Activated CD4-positive, CD25-positive, alpha-beta regulatory T cell treated with anti-CD3 and anti-CD28 coated beads, Interleukin-2, amount 50 U/mL, for 72 hours (primary cell): Measurements from ENCODE around the gene SATB1.
"Not testable (repeated sequence)": the region's sequence is repeated elsewhere in the genome, so short reads cannot be mapped to it uniquely, and the experiment has no call there.

Experiments
- DNase-seq: peaks from one replicate; pipeline ENCODE4 v3.0.0; 2021

The SATB1 gene

DNA sequence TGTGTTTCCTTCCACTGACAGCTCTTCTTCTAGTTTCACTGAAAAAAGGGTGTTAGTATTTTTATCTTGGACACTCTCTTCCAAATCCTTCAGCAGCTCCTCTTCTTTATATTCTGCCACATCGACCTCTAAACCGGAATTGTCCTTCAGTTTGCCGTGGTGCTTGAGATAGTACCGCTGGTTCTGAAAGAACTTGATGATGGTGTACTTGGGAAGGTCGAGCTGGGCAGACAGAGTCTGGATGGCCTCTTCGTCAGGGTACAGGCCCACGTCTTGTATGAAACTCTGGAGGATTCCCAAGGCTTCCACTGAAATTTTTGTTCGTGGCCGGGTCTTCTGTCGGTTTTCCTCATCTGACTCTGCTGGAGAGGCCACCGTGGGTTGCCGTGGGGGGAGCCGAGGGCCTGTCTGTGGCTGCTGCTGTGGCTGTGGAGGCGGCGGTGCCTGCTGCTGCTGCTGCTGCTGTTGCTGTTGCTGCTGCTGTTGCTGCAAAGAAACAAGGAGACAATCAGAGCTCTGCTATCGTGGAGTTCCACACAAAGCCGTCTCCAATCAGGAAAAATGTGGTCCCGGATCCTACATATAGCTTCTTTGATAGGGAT is 75.8 kb downstream of the SATB1 start:
- no peak for DNase-seq

DNA sequence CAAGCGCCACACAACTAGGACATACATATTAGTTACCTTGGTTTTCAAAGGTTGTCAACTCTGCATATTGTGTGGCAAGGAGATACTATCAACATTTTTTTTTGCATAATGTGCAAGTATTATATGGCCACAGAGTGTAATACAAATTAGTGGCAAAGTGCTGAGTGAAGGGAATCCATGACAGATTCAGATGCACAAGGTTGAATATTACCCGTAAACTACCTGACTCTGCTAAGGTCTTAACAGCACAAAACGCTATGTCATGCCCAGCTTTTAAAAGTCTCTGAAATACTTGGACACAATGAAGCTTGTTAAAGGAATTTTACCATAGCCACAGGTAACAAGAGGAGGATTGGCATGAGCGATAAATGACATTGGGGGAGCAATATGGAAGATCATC is 79.0 kb downstream of the SATB1 start:
- DNase-seq = no peak

DNA sequence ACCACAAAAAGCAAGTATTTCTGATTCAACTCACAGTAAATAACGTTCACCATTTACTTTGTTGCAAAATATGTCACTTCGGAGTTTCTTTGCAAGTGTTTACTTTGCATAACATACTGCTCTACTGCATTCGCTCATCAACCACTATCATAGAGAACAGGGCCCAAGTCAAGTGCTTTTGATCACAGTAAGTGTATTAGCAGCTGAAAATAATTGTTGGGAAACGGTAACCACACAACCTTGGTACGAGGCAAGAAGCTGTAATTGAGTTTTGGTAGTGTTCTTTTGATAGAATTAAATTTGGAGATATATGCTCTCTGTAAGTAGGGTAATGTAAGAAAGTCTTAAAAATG is 80.1 kb downstream of the SATB1 start:
- no peak for DNase-seq

DNA sequence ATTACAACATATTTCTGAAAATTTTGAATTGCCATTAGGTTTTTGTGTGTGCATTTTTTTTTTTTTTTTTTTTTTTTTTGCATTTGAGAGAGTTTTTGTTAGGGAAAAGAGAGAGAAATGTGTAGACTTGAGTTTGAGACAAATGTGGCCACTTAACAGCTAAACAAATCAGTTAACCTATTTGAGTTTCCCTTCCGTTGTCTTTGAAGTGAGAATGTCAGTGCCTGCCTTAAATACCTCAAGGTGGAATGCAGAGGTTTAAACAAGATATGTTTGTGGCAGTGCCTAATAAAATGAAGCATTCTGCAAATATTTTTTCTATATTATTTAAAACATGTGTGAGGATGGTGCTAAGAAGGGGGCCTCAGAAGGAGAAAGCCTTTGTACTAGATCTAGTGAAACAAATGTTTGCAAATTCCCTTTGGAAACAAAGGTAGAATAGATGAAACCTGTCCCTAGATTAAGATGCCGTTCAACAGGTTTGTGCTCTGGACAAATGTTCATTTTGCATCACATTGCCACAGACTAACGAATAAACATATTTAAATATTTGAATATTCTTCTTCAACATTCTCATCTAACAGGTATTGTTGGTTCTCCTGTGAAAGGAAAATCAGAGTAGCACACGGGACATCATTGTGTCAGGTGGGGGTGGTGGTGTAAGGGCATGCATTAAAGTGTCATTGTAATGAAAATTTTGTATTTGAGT is 80.7 kb downstream of the SATB1 start:
- DNase-seq = no peak

DNA sequence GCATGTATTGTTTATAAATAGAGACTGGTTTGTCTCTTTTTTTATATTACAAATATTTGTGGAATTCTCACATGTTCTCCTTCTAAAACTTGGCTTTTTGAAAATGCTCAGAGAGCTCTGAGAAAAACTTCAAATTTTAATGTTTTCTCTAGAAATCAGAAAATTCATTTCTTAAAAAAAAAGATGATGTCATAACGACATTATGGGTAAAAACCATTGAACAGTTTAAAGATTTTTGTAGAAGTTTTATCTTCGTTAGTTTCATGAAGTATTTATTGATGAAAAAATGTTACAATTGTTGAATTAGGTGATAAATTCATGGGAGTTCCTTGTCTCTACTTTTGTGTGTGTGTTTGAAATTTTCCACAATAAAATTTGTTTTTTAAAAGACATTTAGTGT is 81.3 kb downstream of the SATB1 start:
- DNase-seq = no peak

DNA sequence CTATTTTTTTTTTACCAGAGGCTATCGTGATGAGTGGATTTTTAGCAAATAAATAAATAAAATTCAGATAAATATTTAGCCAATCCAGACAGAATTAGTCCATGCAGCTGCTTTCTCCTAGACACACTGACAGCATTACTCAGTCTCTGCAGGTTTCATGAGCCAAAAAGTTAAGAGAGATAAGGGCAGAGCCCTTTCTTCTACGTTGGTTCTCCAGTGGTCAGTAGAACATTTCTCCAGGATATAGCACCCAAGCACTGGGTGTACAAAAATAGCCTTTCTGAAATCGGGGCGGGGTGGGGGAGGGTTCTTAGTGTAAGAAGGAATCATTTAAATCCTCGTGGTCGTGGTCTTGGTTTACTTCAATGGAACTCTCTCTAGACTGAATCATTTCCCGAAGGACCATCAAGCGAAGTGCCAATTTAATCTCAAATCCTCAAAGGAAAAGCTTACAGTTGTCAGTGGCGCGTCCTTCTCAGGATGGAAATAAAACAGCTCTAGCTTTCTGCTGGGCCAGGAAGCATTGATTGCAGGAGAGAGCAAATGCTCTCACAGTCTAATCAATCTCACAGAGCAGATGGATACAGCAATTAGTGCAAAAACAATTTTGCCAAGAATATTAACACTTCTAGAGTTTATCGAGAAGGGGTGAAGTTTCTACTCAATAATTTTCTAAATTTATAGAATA is 86.2 kb downstream of the SATB1 start:
- no peak for DNase-seq

DNA sequence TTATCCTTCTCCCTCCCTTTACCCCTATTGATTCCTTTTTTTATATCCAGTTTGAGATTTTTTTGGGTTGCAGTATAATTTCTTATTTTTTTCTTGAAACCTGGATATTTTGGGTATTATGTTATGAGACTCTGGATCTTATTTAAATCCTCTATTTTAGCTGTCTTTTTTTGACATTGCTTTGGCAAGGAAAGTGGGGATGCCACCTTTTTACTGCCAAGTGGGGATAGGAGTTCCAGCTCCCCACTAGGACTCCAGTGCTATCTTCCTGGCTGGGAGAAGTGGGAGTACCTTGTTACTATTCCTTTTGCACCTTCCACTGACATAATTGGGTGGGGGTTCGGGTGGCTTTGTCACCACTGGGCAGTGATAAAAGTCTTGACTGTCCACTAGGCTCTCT is 87.9 kb downstream of the SATB1 start:
- no peak for DNase-seq

DNA sequence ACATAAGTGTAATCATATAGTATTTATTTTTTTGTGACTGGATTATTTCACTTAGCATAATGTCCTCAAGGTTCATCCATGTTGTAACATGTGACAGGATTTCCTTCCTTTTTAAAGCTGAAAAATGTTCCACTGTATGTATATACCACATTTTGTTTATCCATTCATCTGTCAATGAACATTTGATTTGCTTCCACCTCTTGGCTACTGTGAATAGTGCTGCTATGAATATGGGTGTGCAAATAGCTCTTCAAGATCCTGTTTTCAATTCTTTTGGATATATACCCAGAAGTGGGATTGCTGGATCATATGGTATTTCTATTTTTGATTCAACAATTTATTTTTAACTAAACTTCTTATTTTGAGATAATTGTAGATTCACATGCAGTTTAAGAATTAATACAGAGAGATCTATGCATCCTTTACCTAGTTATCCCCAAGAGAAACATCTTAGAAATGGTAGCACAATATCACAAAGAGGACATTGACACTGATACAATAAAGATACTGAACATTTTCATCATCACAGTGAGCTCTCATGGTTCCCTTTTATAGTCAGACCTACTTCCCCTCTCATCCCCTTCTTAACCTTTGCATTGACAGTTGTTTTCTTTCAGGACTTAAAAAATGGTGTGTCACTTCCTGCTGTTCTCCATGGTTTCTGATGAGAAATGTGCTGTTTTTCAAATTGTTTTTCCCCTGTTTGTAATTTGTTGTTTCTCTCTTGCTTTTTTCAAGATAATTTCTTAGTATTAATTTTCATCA is 90.1 kb downstream of the SATB1 start:
- no peak for DNase-seq

DNA sequence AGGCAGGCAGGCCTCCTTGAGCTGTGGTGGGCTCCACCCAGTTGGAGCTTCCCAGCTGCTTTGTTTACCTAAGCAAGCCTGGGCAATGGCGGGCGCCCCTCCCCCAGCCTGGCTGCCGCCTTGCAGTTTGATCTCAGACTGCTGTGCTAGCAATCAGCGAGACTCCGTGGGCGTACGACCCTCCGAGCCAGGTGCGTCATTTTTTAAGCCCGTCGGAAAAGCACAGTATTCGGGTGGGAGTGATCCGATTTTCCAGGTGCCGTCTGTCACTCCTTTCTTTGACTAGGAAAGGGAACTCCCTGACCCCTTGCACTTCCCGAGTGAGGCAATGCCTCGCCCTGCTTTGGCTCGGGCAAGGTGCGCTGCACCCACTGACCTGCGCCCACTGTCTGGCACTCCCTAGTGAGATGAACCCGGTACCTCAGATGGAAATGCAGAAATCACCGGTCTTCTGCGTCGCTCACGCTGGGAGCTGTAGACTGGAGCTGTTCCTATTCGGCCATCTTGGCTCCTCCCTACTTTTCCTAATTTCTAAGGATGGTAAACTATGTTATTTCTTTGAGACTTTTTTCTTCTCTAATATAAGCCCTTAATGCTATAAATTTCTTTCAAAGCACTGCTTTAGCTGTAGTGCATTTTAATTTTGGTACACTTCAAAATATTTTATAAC is 94.2 kb downstream of the SATB1 start:
- DNase-seq = not testable (repeated sequence)

DNA sequence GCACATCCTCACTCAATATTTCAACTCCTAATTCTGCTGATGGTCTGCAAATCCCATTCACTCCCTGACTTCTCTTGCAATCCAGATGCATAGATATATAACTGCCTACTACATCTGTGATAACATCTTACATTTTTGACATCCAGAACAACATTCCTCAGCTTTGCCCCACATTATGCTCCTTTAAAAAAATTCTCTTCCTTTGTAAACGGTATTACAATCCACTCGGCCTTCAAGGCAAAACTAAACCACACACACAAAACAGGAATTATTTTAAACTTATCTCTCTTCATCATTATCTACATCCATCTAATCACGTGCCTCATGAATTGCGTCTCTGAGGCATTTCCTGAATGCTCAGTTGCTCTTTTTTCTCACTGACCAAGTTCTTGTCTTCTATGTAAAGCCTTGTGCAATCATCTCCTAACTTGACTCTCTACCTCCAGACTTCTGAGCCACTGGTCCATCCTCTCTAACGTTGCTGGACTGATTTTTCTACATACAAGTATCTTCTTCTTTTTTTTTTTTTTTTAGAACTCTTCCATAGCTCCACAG is 117.0 kb downstream of the SATB1 start:
- no peak for DNase-seq

DNA sequence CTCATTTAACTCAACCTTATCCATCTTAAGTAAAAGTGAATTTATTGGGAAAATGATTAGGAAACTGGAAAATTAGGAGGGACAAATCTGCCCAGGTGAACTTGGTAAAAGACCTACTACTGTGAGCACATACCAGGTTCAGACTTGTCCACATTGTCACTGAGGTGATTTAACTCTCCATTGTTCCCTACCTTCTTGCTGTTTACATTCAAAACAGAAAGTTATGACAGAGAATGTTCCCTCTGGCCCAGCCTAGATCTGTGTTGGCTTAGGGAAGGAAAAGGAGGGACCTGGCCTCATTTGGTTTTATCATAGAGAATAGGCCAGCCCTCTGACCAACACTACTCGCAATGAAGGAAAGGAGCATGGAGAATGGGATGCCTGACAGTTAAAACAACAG is 117.6 kb downstream of the SATB1 start:
- no peak for DNase-seq

DNA sequence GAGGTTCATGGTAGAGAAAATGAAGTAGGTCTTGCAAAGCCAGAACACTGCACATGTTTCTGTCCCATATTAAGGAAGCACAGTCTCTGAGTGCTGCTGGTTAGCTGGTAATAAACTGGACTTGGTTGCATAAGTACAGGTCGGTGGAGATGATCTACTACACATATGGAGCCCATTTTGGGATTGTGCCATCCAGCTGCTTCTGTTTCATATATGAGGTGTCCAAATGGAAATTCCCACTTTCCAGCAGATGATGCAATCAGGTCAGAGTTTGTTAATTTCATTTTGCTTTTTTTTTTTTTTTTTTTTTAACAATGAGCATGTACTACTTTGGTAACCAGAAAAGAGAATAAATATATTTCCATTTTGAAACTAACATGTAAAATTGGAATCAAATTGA is 122.6 kb downstream of the SATB1 start:
- no peak for DNase-seq

DNA sequence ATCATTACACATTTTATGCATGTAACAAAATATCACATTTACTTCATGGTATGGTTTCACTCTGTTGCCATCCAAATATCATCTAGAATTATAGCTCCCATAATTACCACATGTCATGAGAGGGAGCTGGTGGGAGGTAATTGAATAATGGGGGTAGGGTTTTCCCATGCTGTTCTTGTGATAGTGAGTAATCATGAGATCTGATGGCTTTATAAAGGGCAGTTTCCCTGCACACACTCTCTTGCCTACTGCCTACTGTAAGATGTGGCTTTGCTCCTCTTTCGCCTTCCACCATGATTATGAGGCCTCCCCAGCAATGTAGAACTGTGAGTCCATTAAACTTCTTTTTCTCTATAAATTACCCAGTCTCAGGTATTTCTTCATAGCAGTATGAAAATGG is 123.4 kb downstream of the SATB1 start:
- DNase-seq = no peak

DNA sequence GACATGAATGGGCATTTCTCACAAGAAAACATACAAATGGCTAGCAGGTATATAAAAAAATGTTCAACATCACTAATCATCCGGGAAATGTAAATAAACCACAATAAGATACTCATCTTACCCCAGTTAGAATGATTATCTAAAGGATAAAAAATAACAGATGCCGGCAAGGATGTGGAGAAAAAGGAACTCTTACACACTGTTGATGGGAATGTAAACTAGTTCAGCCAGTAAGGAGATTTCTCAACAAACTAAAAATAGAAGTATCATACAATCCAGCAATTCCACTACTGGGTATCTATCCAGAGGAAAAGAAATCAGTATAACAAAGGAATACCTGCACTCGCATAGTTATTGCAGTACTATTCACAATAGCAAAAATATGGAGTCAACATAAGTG is 124.2 kb downstream of the SATB1 start:
- DNase-seq = no peak

DNA sequence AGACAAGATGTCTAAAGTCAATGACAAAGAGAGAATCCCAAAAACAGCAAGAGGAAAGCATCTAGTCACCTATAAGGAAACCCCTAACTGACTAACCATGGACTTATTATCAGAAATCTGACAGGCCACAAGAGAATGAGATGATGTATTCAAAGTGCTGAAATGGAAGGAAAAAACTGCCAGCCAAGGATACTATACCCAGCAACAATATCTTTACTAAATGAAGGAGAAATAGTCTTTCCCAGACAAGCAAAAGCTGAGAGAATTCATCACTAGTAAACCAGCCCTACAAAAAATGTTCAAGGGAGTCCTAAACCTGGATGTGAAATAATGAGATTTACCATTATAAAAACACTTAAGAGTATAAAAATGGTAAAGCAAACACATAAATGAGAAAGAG is 128.0 kb downstream of the SATB1 start:
- DNase-seq = no peak
